ENCODE measurements around the gene ZNF619.

- TF ChIP-seq ELF4 (IDR thresholded peaks at IDR 0.05) (no peak), FOXA1 (IDR thresholded peaks at IDR 0.05) (no peak), BHLHE40 (IDR thresholded peaks at IDR 0.05; ENCODE audit: borderline replicate concordance) (no peak), SP1 (IDR thresholded peaks at IDR 0.05) (no peak), FOXK2 (IDR thresholded peaks at IDR 0.05) (no peak), FOXM1 (IDR thresholded peaks at IDR 0.05; ENCODE audit: borderline replicate concordance) (no peak), ZNF384 (IDR thresholded peaks at IDR 0.05) (no peak), L3MBTL2 (conservative IDR thresholded peaks at IDR 0.05) (no peak), LEF1 (IDR thresholded peaks at IDR 0.05; ENCODE audit: borderline replicate concordance) (no peak), SUZ12 (IDR thresholded peaks at IDR 0.05) (no peak), HDGF (IDR thresholded peaks at IDR 0.05; ENCODE audit: borderline replicate concordance) (no peak), NFRKB (IDR thresholded peaks at IDR 0.05) (no peak), PKNOX1 (IDR thresholded peaks at IDR 0.05) (no peak), TARDBP (IDR thresholded peaks at IDR 0.05) (no peak)
Observed at GRCh38 chr3:40528426-40528825, 51.5 kb downstream of the ZNF619 start.

All from HEK293T (cell line).